Sciatic nerve (tissue), 2 donors: Measurements from ENCODE around the gene GGCT. TPM values are rescaled to one million over a fixed set of nuclear protein-coding genes. Genes with fewer than 3 reads are reported as not detected.

Experiments used
- ATAC-seq: fragments of 200-7000 bp; cut with Tn5 transposase; one replicate; pipeline ENCODE4 v1.9.1; 2020; ENCODE audit warnings: mild to moderate bottlenecking, moderate library complexity
- DNase-seq: peaks from one replicate; pipeline ENCODE4 v3.0.0-alpha.2; 2020; ENCODE audit warnings: low spot score
- intact Hi-C: fragments of 100-400 bp; cut with DNase I; formaldehyde crosslinking; loops from one replicate; pipeline ENCODE4 v1.14.2; 2022
- total RNA-seq: library from RNA; stranded (reverse); fragmentation: NEBNext Ultra II Directional; extraction: Animal tissue kit (Norgen Biotek cat#: 25700); gene quantifications from one replicate; pipeline ENCODE4 v1.2.1, GENCODE V29; 2021
- donor health status: DM: no; HTN: no; CAD: no.
- donor health status: DM: no; HTN: no; CAD: no.

GGCT gene
- total RNA-seq, 1 donor from 2014 or later, result 21.4 TPM

GRCh38 chr7:30468791-30469190 lies 35.8 kb downstream of the GGCT start:
- intact Hi-C loops, result no loop called here
- no peak for DNase-seq

DNA sequence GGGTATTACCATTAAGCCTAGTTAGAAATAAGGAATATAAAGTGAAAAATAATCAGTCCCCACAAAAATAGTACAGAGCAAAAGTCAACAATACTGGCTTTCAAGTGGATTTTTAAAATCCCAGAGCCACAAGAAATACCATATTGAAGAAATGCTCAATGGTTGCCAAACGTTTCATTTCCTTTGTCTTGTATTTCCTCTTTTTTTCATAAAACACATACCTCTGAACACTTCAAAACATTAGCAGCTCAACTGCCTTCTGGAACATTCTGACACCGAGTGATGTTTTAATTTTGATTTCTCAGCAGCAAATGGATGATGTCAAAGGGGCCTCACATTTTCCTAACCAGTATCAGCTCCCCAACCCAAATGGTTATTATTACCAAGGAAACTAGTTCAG lies 36.6 kb downstream of the GGCT start:
- DNase-seq (no peak), ATAC-seq (no peak)
- intact Hi-C loops, result no loop called here

More at GRCh38 chr7:30468791-30469190, 35.8 kb downstream of the GGCT start:
- ATAC-seq, result peak; percentile 31

- intact Hi-C loops, result no loop called here
- DNase-seq, result no peak
Measured at GRCh38 chr7:30467271-30467670, 37.4 kb downstream of the GGCT start.

DNA sequence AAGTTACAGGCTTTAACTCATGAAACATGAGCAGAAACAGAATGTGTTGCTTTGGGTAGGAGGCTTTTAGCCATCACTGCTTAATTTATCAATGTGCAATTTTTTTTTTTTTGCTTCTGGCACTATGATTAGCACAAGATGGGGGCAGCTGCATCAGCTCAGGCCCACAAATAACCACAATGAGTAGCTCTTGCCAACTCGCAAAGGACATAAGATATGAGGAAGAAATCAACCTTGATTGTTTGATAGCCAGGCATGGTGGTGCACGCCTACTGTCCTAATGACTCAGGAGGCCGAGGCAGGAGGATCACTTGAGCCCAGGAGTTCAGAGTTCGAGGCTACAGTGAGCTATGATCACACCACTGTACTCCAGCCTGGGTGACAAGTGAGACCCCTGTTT lies 38.4 kb downstream of the GGCT start:
- ATAC-seq (no peak), DNase-seq (no peak)
- intact Hi-C loops, result no loop called here

More at GRCh38 chr7:30467271-30467670, 37.4 kb downstream of the GGCT start:
- ATAC-seq, result no peak

DNA sequence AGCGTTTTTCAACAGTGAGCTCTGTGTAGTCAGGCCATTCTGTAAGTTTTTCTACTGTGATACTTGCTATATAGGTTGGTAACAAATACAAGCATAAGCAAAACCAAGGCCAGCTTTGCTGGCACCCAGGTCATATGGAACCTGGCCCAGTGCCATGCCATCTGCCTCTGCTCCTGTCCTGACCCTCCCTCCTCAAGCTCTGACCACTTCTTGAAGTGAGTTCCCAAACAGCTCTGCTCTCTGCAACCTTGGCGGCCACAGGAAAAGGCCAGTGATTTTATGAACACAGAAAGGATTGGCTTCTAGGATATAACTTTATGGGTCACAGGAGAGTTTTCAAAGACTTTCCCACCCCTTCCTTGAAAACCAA lies 38.8 kb downstream of the GGCT start:
- ATAC-seq (no peak), DNase-seq (no peak)
- intact Hi-C loops, result no loop called here

- intact Hi-C loops, result no loop called here
- ATAC-seq (no peak), DNase-seq (no peak)
Measured at GRCh38 chr7:30465046-30465810, 39.4 kb downstream of the GGCT start.

DNA sequence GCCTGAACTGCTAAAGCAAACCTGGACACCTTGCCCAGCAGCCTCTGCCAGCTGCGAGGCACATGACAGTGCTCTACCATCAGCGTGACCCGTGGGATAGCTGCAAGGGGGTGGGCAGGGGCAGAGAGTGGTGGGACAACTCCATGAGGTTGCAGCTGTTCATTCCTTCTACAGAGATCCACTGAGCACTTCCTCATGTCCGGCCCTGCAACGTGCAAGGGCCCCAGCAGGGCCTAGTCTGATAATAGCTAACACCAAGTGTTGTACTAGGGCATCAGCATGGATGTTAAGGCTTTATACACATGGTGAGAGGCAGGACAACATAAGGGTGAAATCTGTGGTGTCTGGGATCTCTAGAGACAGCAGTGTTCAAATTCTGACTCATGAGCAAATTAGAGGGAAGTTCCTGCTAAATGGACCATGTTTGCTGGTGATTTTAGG lies 40.4 kb downstream of the GGCT start:
- no peak for ATAC-seq
- intact Hi-C loops, result no loop called here
- DNase-seq, result no peak

DNA sequence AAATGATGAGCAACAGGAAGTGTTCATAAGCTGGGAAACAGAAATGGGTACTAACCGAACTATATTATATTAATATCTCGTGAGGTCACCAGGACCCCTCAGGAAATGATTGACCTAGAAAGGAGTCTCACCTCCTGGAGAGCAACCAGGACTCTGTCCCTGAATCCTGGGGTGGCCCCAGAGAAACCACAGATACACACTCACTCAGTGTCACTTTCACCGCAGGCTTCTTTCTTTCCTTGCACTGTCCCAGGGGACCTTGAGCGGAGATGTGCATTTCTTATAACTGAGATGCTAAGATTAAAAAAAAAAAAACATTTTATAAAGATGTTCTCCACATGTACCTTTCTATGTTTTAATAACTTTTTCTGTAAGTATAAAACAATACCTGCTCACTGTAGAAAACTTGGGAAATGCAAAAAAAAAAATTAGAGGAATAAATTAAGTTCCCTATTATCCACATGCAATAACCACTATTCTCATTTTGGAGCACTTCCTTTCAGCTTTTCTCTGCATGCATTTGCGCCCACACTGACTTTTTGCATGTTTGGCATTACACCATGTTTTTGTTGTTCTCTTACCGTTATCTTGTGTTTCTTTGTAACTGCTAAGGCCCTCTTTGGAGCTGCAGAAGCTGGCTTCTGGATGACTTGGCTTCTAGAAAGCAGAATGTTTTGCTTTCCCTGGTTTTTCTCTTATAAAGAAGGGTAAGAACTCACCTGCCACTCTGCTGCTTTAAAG lies 41.1 kb downstream of the GGCT start:
- ATAC-seq, result no peak
- no peak for DNase-seq
- intact Hi-C loops, result no loop called here

- DNase-seq (no peak), ATAC-seq (no peak)
- intact Hi-C loops, result no loop called here
Measured at GRCh38 chr7:30462179-30462578, 42.5 kb downstream of the GGCT start.

GRCh38 chr7:30460246-30460633 lies 44.4 kb downstream of the GGCT start:
- no peak for DNase-seq
- intact Hi-C loops, result no loop called here
- ATAC-seq, result peak; percentile 23

DNA sequence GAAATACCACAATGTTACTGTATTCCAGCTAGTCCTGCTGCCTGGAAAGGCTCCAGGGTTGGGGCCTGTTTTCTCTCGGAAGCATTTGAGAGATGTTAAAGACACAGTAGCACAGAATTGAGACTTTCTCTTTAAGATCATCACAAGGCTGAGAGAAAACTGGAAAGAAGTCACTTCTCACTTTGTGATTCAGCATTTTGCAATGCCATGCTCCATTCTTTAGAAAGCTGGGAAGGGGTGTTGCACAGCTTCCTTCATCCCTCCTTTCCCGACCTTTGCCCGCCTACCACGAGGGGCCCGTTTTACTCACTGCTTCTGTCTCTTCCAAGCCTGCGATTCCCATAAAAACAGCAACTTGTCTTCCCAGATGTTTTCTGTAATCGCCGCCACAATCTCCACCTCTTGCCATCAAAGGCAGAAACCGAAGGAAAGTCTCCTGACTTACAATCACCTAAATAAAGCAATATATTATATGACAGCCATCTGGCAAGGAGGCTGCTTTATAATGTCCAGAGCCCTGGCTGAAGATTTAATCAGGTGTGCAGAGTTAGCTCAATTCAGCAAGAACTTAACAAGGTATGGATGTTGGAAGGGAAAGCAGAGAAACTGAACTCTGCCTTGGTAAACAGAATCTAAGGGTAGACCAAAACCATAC lies 44.9 kb downstream of the GGCT start:
- DNase-seq (peak; percentile 82), ATAC-seq (peak; percentile 86)
- intact Hi-C loops, result no loop called here

DNA sequence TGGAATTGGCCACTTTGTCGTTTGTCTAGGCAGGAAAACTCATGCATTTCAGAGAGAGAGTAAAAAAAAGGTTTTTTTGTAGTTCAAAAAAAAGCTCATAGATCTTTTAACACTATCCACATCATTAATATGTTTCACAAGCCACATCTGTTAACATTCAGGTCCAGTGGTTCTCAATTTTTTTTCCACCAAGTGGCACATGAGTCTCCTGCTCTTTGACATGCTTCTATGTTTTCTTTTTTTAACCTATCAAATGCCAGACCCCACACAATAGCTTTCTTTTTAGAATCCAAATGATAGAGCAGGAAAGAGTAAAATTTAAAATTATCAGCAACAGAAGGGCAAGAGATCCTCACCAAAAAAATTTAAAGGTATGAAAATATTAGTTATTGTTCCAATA lies 46.3 kb downstream of the GGCT start:
- ATAC-seq (peak; percentile 68), DNase-seq (no peak)
- intact Hi-C loops, result no loop called here

DNA sequence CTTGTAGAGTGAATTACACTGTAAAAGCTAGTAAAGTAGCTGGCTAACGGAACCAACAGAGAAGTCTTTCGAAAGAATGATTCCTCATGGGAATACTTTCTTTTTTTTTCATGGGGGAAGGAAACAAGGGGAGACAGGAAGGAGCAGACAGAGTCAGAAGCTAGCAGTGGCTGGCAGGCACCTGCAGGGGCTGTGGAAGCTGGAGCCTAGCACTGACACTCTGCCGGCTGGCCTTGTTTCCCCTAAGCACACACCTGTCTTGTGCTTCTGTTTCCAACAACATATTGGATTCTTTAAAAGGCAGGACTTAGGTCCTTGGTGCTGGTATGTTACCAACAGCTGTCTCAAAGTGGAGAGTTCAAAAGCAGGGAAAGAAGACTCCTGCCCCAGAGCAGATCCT lies 50.7 kb downstream of the GGCT start:
- peak; percentile 31 for DNase-seq
- intact Hi-C loops, result no loop called here
- peak; percentile 52 for ATAC-seq

GRCh38 chr7:30453016-30453415 lies 51.6 kb downstream of the GGCT start:
- ATAC-seq (no peak), DNase-seq (no peak)
- intact Hi-C loops, result no loop called here

DNA sequence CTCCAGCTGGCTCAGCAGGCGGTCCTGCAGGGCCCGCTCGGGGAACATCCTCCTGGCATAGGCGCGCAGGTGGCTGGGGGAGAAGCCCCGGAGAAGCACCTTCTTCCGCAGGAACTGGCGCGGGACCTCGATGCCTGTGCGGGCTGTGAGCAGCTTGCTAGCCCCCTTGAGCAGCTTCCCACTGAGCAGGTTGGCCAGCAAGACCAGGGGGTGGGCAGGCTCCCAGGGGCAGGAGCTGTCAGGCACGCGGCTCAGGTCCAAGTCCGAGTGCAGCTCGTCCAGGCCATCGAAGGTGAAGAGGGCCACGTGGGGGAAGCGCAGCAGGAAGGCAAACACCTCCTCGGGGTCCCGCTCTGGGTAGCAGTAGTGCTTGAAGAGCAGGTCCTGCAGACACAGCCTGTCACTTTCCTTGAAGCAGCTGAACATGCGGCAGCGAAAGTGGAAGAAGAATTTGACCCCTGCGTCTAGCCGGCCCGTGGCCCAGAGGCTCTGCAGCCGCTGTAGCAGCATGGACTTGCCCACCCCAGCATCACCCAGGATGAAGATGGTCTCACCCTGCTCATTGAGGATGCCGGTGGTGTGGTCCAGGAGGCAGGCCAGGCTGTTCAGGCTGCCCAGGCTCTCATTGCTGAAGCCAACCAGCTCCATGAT lies 52.2 kb downstream of the GGCT start:
- ATAC-seq (no peak), DNase-seq (no peak)
- intact Hi-C loops, result no loop called here

DNA sequence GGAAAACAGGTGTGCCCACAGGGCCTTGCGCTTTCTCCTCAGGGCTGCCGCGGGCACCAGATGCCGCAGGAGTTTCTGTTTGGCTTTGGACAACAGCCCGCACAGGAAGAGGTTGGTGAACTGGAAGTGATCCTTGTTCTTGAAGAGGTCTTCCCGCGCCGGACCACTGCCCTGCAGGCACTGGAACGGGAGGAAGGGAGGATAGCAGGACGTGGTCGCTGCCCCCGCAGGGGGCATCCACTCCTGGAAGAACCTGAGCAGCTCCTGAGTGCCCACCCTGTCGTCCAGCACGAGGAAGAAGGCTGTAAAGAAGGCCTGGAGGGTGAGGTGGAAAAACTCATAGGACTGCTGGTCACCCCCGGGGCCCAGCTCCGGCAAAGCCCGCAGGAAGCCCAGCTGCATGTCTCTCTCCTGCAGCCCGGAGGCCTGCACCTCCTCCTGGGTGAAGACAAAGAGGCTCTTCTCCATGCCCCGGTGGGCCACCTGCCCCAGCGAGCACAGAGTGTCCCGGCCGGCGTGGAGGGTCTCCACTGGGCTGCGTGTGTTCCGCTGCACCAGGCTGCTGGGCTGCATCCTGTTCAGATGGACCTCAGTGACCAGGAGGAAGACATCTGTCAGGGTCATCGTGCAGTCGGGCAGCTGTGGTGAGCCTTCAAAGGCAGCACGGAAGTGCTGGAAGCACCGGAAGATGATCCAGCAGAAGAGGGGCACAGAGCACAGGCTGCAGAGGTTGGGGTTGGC lies 52.9 kb downstream of the GGCT start:
- no peak for ATAC-seq

DNA sequence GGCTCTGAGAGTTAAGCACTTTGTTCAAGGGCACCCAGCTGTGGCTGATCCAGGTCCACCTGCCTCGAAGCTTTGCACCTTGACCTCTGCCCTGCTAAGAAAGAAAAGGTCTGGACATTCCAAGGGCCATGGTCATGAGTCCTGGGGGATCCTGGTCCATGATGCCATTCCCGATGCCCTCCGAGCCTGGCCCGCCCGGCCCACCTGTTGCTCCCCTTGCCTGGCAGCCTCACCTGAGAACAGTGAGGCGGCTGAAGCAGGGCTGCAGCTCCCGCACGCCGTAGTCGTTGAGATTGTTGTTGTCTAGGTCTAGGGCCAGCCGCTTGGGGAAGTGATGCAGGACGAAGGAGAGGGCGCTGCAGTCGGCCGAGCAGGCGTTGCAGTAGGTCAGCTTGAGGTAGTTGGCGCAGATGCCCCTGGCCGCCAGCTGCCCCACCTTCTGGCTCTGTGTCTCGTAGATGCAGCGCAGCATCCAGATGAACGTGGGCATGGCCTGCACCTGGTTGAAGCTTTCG lies 53.6 kb downstream of the GGCT start:
- DNase-seq (peak; percentile 51), ATAC-seq (no peak)
- intact Hi-C loops, result no loop called here

More for the DNA sequence above, 52.9 kb downstream of the GGCT start:
- DNase-seq, result no peak
- intact Hi-C loops, result no loop called here

- no peak for DNase-seq
- intact Hi-C loops, result no loop called here
- ATAC-seq, result no peak
Measured at GRCh38 chr7:30450240-30450982, 54.2 kb downstream of the GGCT start.
